Endodermal cell (in vitro differentiated cells): Measurements from ENCODE around the gene GNAL. TPM values are rescaled to one million over a fixed set of nuclear protein-coding genes. Genes with fewer than 3 reads are reported as not detected.
A peak's percentile ranks its signal among the peaks of the same experiment; 100 is the strongest.
"Not testable (repeated sequence)": the region's sequence is repeated elsewhere in the genome, so short reads cannot be mapped to it uniquely, and the experiment has no call there.

Experiments used
- DNase-seq: peaks from one replicate; pipeline ENCODE4 v3.0.0-alpha.2; 2017
- H3K27ac ChIP-seq: 2 replicates; pipeline ENCODE4 v1.5.1; 2013; ENCODE audit warnings: mild to moderate bottlenecking, low read depth, low read length, moderate library complexity
- H3K27me3 ChIP-seq: 2 replicates; pipeline ENCODE4 v1.6.1; 2013; ENCODE audit warnings: mild to moderate bottlenecking, low read length, moderate library complexity; ENCODE audit not compliant: insufficient read depth, control insufficient read depth, poor library complexity, severe bottlenecking
- H3K36me3 ChIP-seq: 2 replicates; pipeline ENCODE4 v1.7.0; 2013; ENCODE audit warnings: mild to moderate bottlenecking, low read length, moderate library complexity; ENCODE audit not compliant: control insufficient read depth, insufficient read depth
- H3K4me1 ChIP-seq: one replicate; pipeline ENCODE4 v1.7.0; 2013; ENCODE audit warnings: low read length; ENCODE audit not compliant: control insufficient read depth, insufficient read depth
- H3K4me3 ChIP-seq: 2 replicates; pipeline ENCODE4 v1.5.1; 2013; ENCODE audit warnings: mild to moderate bottlenecking, low read length, moderate library complexity
- H3K9ac ChIP-seq: 2 replicates; pipeline ENCODE4 v1.6.1; 2013; ENCODE audit warnings: mild to moderate bottlenecking, low read length, moderate library complexity; ENCODE audit not compliant: poor library complexity, severe bottlenecking; ENCODE audit errors: extremely low read depth
- H3K9me3 ChIP-seq: 2 replicates; pipeline ENCODE4 v1.6.1; 2013; ENCODE audit warnings: mild to moderate bottlenecking, low read length, moderate library complexity; ENCODE audit not compliant: control insufficient read depth
- H3K27ac Mint-ChIP-seq: 2 replicates; pipeline ENCODE4 v1.8.0; 2020; ENCODE audit warnings: mixed read lengths
- H3K27me3 Mint-ChIP-seq: 2 replicates; pipeline ENCODE4 v1.8.0; 2021; ENCODE audit warnings: mild to moderate bottlenecking, mixed read lengths; ENCODE audit not compliant: insufficient read depth
- H3K36me3 Mint-ChIP-seq: 2 replicates; pipeline ENCODE4 v1.8.0; 2020; ENCODE audit warnings: low read depth, mixed read lengths
- H3K4me1 Mint-ChIP-seq: 2 replicates; pipeline ENCODE4 v1.8.0; 2020; ENCODE audit warnings: mixed read lengths
- H3K4me3 Mint-ChIP-seq: 2 replicates; pipeline ENCODE4 v1.8.0; 2020; ENCODE audit warnings: mild to moderate bottlenecking, moderate library complexity, mixed read lengths
- H3K9me3 Mint-ChIP-seq: 2 replicates; pipeline ENCODE4 v1.8.0; 2020; ENCODE audit warnings: mild to moderate bottlenecking, mixed read lengths
- CTCF ChIP-seq: fragments of 200-600 bp; sonication (generic); conservative IDR thresholded peaks from 2 replicates; pipeline ENCODE4 v1.5.0; 2021; ENCODE audit warnings: antibody characterized with exemption, mild to moderate bottlenecking
- WGBS, 2 experiments: methylation state at CpG; one replicate each; pipeline versions ENCODE4 v1.1.5 to v1.1.7; 2013; ENCODE audit warnings: missing lambda C conversion rate in 2 of 2, mixed read lengths in 1 of 2; ENCODE audit not compliant: insufficient coverage in 1 of 2, insufficient read length in 1 of 2; 5-methylcytosine and 5-hydroxymethylcytosine counted together
- total RNA-seq, 2 donors: library from RNA; stranded (reverse); fragmentation: NEBNext Ultra II Directional in 1 of 2; extraction: Animal tissue kit (Norgen Biotek cat#: 25700) in 1 of 2; gene quantifications; 2 replicates in 1 of 2; 3 replicates in 1 of 2; pipeline ENCODE4 v1.2.1, GENCODE V29; 2021

Gene GNAL
- total RNA-seq, 2 donors from 2014 or later = 37.9 to 58.2 TPM

- Histone ChIP-seq H3K4me3 (peak within 1 kb of the TSS; percentile 96), H3K9me3 (no peaks in the 10 kb centered on the region), H3K4me1 (no peaks in the 10 kb centered on the region), H3K27me3 (no peaks in the 10 kb centered on the region), H3K27ac (peak within 1 kb of the TSS; percentile 72), H3K36me3 (no peaks in the 10 kb centered on the region), H3K9ac (peak within 1 kb of the TSS; percentile 69)
- DNase-seq = peak; percentile 94
- no peak for TF ChIP-seq CTCF
- peak within 1 kb of the TSS; percentile 89 for H3K27ac Mint-ChIP-seq
- peaks cover 26% of the 10 kb centered on the region for H3K4me1 Mint-ChIP-seq
- 0 to 1% methylated on average over 61 to 106 of the region's 106 CpGs for WGBS, 2 experiments
- no peaks in the 10 kb centered on the region for H3K27me3 Mint-ChIP-seq
- no peaks in the 10 kb centered on the region for H3K36me3 Mint-ChIP-seq
- H3K4me3 Mint-ChIP-seq = peak within 1 kb of the TSS; percentile 74
- no peaks in the 10 kb centered on the region for H3K9me3 Mint-ChIP-seq
Measured at GRCh38 chr18:11908182-11909060, 219.4 kb downstream of the GNAL start, which contains the start of gene MPPE1. Gene MPPE1, minus strand, starts transcription at chr18:11908317. Its CDS starts 11,053 bp downstream, at chr18:11897264.

GRCh38 chr18:11909061-11909455 lies 220.0 kb downstream of the GNAL start:
- Mint-ChIP-seq H3K4me1 (peaks cover 22% of the 10 kb centered on the region), H3K36me3 (no peaks in the 10 kb centered on the region), H3K27ac (no peak overlapping the region), H3K27me3 (no peaks in the 10 kb centered on the region), H3K4me3 (peak overlapping the region; percentile 74), H3K9me3 (no peaks in the 10 kb centered on the region)
- Histone ChIP-seq H3K4me3 (peak overlapping the region; percentile 96), H3K27me3 (no peaks in the 10 kb centered on the region), H3K4me1 (no peaks in the 10 kb centered on the region), H3K9me3 (no peaks in the 10 kb centered on the region), H3K9ac (peak overlapping the region; percentile 69), H3K36me3 (no peaks in the 10 kb centered on the region), H3K27ac (peak overlapping the region; percentile 72)
- 50 to 63% methylated on average over 4 to 7 of the region's 13 CpGs for WGBS, 2 experiments
- DNase-seq = no peak
- no peak for TF ChIP-seq CTCF

GRCh38 chr18:11909591-11910026 lies 220.5 kb downstream of the GNAL start:
- Histone ChIP-seq H3K27ac (no peak overlapping the region), H3K4me1 (no peaks in the 10 kb centered on the region), H3K9ac (no peak overlapping the region), H3K36me3 (no peaks in the 10 kb centered on the region), H3K9me3 (no peaks in the 10 kb centered on the region), H3K4me3 (no peak overlapping the region), H3K27me3 (no peaks in the 10 kb centered on the region)
- TF ChIP-seq CTCF = no peak
- Mint-ChIP-seq H3K4me1 (peaks cover 22% of the 10 kb centered on the region), H3K36me3 (no peaks in the 10 kb centered on the region), H3K9me3 (no peaks in the 10 kb centered on the region), H3K27ac (no peak overlapping the region), H3K27me3 (no peaks in the 10 kb centered on the region), H3K4me3 (peak overlapping the region; percentile 74)
- WGBS, 2 experiments = 84% methylated on average over 2 of the region's 2 CpGs
- DNase-seq = no peak

- H3K9me3 ChIP-seq, H3K4me1 ChIP-seq, H3K4me1 Mint-ChIP-seq, H3K4me3 ChIP-seq, H3K9ac ChIP-seq, H3K36me3 Mint-ChIP-seq, H3K27ac Mint-ChIP-seq, DNase-seq, H3K27me3 ChIP-seq, H3K4me3 Mint-ChIP-seq, H3K27me3 Mint-ChIP-seq, H3K27ac ChIP-seq, H3K36me3 ChIP-seq, H3K9me3 Mint-ChIP-seq: not testable (repeated sequence)
- 45 to 59% methylated on average over 3 of the region's 4 CpGs for WGBS, 2 experiments
Measured at GRCh38 chr18:11916880-11917279, 227.8 kb downstream of the GNAL start.

- not testable (repeated sequence) for DNase-seq, H3K27me3 Mint-ChIP-seq, H3K27ac Mint-ChIP-seq, H3K36me3 ChIP-seq, H3K4me3 Mint-ChIP-seq, H3K9ac ChIP-seq, H3K27me3 ChIP-seq, H3K4me3 ChIP-seq, H3K4me1 ChIP-seq, H3K36me3 Mint-ChIP-seq, H3K4me1 Mint-ChIP-seq, H3K9me3 Mint-ChIP-seq, H3K27ac ChIP-seq, H3K9me3 ChIP-seq
- WGBS, 2 experiments = 93 to 97% methylated on average over 3 to 4 of the region's 5 CpGs
Measured at GRCh38 chr18:11919522-11919921, 230.5 kb downstream of the GNAL start.
